Stimulated activated CD4-positive, alpha-beta T cell treated with anti-CD3 and anti-CD28 coated beads, TNF-alpha, amount 100 ng/mL, for 48 hours (primary cell): ENCODE data around the gene PI16.

Experiments used
- DNase-seq, 3 donors: peaks; one replicate each; pipeline ENCODE4 v3.0.0-alpha.2; 2020; ENCODE audit warnings: low read depth in 3 of 3

The PI16 gene

DNA sequence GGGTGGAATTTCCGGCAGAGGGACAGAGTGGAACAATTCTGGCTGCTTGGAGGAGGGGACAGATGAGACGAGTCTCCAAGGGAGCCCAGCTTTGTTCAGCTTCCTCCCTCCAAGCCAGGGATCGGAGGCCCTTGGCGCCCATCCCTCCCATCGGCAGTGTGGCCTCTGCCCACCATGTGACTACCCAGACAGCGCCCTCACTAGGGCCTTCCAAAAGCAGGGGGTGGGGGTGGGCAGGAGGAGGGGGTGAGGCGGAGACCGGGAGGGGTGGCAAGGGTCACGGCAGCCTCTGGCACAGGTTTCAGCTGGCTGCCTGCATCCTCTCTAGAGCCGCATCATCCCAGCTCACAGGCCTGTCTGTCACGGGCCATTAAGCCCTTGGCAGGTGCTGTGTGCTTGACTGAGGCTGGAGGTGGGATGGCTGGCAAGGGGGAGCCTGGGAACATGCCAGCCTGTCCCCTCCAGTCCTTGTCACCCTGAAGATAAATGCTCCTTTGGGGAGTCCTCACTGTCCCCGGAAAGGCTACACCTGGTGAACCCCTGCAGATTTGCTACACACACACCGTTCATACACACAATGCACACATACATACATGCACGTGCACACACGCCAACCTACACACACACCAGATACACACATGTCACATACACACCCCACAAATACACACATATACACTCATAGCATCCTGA is 44.7 kb downstream of the PI16 start:
- no peak for DNase-seq

DNA sequence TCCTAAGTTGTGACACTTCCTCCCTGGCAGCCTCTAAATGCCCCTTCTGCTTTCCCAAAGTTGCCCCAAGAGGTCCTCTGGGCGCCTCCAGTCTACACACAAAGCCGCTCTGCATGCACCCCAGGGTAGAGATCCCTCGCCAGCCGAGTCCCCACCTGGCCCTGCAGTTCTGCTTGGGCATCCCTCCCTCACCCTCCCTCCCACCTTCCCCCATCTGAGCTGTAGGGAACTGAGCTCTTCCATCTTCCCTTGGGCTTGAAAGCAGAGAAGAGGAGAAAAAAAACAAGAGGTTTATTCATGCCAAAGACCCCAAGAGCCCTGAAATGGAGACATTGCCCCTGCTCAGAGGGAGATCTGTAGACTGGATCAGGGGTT is 45.2 kb downstream of the PI16 start:
- no peak for DNase-seq

DNA sequence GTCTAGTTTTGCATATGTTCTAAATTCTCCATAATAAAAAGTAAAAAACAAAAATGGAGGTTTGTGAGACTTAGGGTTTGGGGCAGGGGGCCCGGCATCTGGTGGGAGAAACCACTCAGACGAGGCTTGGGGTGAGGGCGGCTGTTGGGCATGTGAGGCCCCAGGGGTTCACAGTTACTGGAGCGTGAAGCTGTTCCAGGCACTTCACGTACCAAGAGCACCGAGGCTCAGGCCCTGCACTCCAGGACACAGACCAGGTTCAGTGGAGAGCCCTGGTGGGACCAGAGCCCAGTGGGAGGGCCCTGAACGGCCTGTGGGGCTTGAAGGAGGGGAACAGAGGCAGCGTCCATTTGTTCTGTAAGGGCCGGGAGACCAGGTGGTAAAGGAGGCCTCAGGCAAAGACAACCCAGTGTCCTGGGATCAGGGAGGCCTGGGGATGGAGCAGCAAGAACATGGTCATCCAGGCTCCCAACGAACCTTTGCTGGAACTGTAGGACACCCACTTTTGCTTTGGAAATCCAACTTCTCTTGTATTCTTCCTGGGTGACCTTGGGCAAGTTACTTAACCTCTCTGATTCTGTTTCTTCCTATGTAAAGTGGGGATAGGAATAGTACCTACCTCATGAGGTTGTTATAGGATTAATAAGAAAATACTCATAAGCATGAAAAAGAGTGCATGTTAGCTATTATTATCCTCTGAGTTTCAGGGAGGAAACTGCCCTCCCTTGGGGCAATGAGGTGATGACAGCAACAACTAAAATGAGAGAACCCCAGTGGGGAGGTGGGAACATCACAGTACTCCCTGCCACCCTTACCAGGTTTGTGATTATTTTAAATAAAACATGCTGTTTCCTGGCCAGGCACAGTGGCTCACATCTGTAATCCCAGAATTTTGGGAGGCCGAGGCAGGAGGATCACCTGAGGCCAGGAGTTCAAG is 49.8 kb downstream of the PI16 start:
- no peak for DNase-seq

DNA sequence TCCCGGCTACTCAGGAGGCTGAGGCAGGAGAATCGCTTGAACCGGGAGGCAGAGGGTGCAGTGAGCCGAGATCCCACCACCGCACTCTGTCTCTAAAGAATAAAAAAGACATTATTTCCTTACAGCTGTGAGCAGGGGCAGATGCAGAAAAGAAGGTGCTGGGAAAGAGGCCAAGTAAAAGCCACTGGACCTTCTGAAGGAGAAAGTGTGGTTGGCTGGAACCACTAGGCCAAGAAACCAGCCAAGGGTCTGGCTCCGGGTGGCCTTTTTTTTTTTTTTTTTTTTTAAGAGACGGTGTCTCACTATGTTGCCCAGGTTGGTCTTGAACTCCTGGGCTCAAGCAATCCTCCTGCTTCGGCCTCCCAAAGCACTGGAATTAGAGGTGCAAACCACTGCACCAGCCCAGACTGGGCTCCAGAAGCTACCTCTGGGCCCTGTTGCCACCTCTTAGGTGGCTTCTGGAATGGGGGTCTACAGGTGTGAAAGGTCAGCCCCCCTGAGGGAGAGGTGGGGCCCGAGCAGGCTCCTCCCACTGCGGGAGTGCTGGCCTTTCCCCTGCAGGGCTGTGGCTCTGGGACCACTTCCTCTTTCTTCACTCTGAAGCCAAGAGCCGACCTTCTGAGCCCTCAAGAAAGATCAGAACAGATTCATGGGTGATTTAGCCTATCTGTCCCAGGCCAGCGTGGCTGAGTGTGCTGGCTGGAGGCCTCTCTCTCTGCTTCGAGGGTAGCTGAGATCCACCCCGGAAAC is 50.7 kb downstream of the PI16 start, which contains the start of gene FGD2:
Gene FGD2 (plus strand): TSS at position 595 of the 750 bp plus-strand sequence. CDS start 163 bp downstream, outside the sequence.
- no peak for DNase-seq

- no peak for DNase-seq
Observed at GRCh38 chr6:37005827-37006567, 51.5 kb downstream of the PI16 start.

DNA sequence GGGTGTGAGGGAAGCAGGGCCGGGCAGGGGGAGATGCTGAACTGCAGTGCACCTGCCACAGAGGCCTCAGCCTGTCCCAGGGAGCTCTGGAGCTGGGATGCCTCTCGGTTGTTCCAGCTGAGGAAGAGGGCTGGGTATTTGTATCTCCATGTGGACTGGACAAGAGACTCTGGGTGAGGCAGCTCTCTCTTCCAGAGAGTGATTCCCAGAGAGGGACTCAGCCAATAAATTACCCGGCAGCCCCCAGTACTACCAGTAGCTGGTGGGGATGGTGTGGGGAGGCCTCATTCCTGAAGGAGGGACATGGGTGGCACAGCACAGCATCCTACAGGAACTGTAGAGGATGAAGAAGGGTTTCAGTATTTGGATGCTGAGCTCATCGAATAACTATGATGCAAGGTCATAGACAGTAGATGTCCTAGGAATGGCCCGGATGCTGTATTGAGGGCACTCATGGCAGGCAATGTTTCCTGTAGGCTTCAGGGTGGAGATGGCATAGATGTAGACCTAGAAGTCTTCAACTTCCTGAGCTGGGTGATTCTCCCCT is 52.3 kb downstream of the PI16 start:
- DNase-seq: no peak

GRCh38 chr6:37007340-37008043 is 53.0 kb downstream of the PI16 start:
- no peak for DNase-seq

GRCh38 chr6:37008484-37009465 is 54.2 kb downstream of the PI16 start:
- DNase-seq: no peak

GRCh38 chr6:37010402-37010892 is 55.9 kb downstream of the PI16 start:
- DNase-seq: no peak

DNA sequence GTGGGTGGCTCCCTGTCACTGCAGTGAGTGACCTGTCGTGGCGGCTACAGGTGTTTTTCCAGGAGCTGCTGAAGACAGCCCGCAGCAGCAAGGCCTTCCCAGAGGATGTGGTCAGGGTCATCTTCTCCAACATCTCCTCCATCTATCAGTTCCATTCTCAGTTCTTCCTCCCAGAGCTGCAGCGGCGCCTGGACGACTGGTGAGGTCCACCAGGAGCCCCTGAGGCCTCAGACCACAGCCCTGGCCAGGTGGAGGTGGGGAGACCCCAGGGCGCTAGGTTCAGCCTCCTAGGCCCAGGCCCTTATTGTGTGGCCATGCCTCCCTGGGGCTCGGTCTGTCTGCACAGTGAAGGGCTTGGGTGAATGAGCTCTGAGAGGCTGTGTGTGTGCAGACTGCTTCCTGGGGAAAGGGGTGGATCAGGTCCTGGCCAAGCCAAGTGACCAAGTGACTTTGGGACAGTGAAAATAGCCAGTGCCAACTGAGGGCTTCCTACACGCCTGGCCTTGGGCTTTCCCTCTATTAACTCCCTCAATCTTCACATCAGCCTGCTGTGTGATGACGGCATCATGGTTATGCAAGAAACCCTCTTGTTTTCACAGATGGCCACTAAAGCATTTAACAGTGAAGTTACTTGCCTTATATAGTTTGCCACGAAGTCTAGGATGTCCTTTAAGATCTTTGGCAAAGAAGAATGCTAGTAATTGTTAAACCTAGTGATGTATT is 57.3 kb downstream of the PI16 start:
- no peak for DNase-seq

GRCh38 chr6:37013516-37014491 is 59.3 kb downstream of the PI16 start:
- DNase-seq: no peak
